ENCODE measurements around the gene CCL19. TPM values are rescaled to one million over a fixed set of nuclear protein-coding genes. Genes with fewer than 3 reads are reported as not detected.

Gene CCL19
- total RNA-seq, 2 experiments from 2014 or later: not detected

- Histone ChIP-seq H3K4me2 (ENCODE audit: low read length) (peak overlapping the region; percentile 100), H3K4me1 (ENCODE audit: insufficient read depth, low read length, poor library complexity, severe bottlenecking) (peaks cover 13% of the 10 kb centered on the region), H3K9me3 (ENCODE audit: low read length) (no peaks in the 10 kb centered on the region), H3K9me2 (ENCODE audit: insufficient read depth, low read length) (no peaks in the 10 kb centered on the region), H3K79me2 (ENCODE audit: insufficient read depth, low read depth, low read length) (no peaks in the 10 kb centered on the region), H2AFZ (ENCODE audit: low read length) (peak overlapping the region; percentile 78), H3K36me3 (ENCODE audit: insufficient read depth, low read length) (peaks cover 5% of the 10 kb centered on the region; the same call in 1 of the 2 replicates), H3K4me3 (ENCODE audit: low read depth, low read length, poor library complexity, severe bottlenecking) (peak overlapping the region; percentile 96), H4K20me1 (ENCODE audit: insufficient read depth, low read length) (no peaks in the 10 kb centered on the region), H3K27ac (ENCODE audit: low read depth, low read length, poor library complexity, severe bottlenecking) (peak overlapping the region; percentile 82)
- TF ChIP-seq EZH2phosphoT487 (IDR thresholded peaks at IDR 0.05; ENCODE audit: borderline replicate concordance, low read depth, low read length) (no peak), CTCF (conservative IDR thresholded peaks at IDR 0.05; ENCODE audit: low read length) (no peak)
- ChIA-PET POLR2A (interaction anchor here (0.6 to 2.1 kb wide), 5 partner anchors 19 to 433 kb away, joined by 3 to 9 read pairs (median 5); partner anchors contain the start of genes GALT and SIGMAR1), CTCF (ENCODE audit: unreplicated experiment) (interaction anchor here (0.5 to 1.2 kb wide), 6 partner anchors 19 to 1091 kb away, joined by 3 to 8 read pairs (median 4); partner anchors contain the start of gene GALT)
- TSS peak; percentile 62 for BruUV-seq (replicated peaks)
- intact Hi-C loops (cut with micrococcal nuclease; ENCODE audit: unreplicated experiment): loop anchor here (1.0 kb wide), 1 partner anchor 19 kb away; the partner anchor contains the start of gene GALT
- DNase-seq (ENCODE audit: low spot score): peak; percentile 95
Observed at GRCh38 chr9:34665381-34666250, 25.5 kb downstream of the CCL19 start.

GRCh38 chr9:34665067-34665380 is 26.1 kb downstream of the CCL19 start:
- Histone ChIP-seq H3K4me3 (ENCODE audit: low read depth, low read length, poor library complexity, severe bottlenecking) (peak overlapping the region; percentile 96), H3K4me2 (ENCODE audit: low read length) (peak overlapping the region; percentile 57), H3K9me3 (ENCODE audit: low read length) (no peaks in the 10 kb centered on the region), H3K79me2 (ENCODE audit: insufficient read depth, low read depth, low read length) (no peaks in the 10 kb centered on the region), H4K20me1 (ENCODE audit: insufficient read depth, low read length) (no peaks in the 10 kb centered on the region), H3K27ac (ENCODE audit: low read depth, low read length, poor library complexity, severe bottlenecking) (no peak overlapping the region), H3K4me1 (ENCODE audit: insufficient read depth, low read length, poor library complexity, severe bottlenecking) (peaks cover 13% of the 10 kb centered on the region), H3K36me3 (ENCODE audit: insufficient read depth, low read length) (peaks cover 4% of the 10 kb centered on the region; the same call in 1 of the 2 replicates), H2AFZ (ENCODE audit: low read length) (no peak overlapping the region; the same call in 1 of the 2 replicates), H3K9me2 (ENCODE audit: insufficient read depth, low read length) (no peaks in the 10 kb centered on the region)
- ChIA-PET POLR2A (interaction anchor here (0.6 to 2.1 kb wide), 5 partner anchors 19 to 434 kb away, joined by 3 to 9 read pairs (median 5); partner anchors contain the start of genes GALT and SIGMAR1), CTCF (ENCODE audit: unreplicated experiment) (interaction anchor here (0.6 to 1.2 kb wide), 4 partner anchors 18 to 1092 kb away, joined by 3 to 8 read pairs (median 4); partner anchors contain the start of gene GALT)
- no TSS peak for BruUV-seq (replicated peaks)
- TF ChIP-seq CTCF (conservative IDR thresholded peaks at IDR 0.05; ENCODE audit: low read length): no peak
- TF ChIP-seq EZH2phosphoT487 (IDR thresholded peaks at IDR 0.05; ENCODE audit: borderline replicate concordance, low read depth, low read length): no peak
- DNase-seq (ENCODE audit: low spot score): no peak
- intact Hi-C loops (cut with micrococcal nuclease; ENCODE audit: unreplicated experiment): loop anchor here (1.0 kb wide), 1 partner anchor 19 kb away; the partner anchor contains the start of gene GALT
